Skeletal muscle cell (primary cell): ENCODE results near the gene ENOSF1.
"Not testable (repeated sequence)": the region's sequence is repeated elsewhere in the genome, so short reads cannot be mapped to it uniquely, and the experiment has no call there.

Experiments
- DNase-seq: peaks from one replicate; pipeline ENCODE4 v3.0.0-alpha.2; 2010; ENCODE audit warnings: low read depth
- H3K4me3 ChIP-seq: 2 replicates; pipeline ENCODE4 v1.5.1; 2011; ENCODE audit warnings: low read depth, mild to moderate bottlenecking, control low read depth, low read length, moderate library complexity

ENOSF1 gene

GRCh38 chr18:709771-710170 lies 2.7 kb downstream of the ENOSF1 start:
- no peak for DNase-seq
- no peak overlapping the region for H3K4me3 ChIP-seq

DNA sequence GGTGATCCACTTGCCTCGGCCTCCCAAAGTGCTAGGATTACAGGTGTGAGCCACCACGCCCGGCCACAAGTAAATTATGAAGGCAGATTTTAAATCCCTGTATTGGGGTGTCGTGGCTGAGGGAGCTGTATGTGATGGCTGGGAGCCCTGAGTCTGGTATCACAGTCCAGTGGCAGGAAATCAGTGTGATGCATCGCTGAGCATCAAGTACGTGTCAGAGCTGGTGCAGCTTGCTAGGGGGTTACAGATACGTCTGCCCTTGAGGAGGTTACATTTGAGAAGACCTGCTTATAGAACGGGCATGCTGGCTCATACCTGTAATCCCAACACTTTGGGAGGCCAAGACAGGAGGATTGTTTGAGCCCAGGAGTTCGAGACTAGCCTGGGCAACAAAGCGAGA lies 4.3 kb downstream of the ENOSF1 start:
- no peak for DNase-seq
- no peak overlapping the region for H3K4me3 ChIP-seq

- H3K4me3 ChIP-seq: no peak overlapping the region
- DNase-seq: no peak
Measured at GRCh38 chr18:706405-706804, 6.0 kb downstream of the ENOSF1 start.

- DNase-seq: peak; percentile 54
- no peak overlapping the region for H3K4me3 ChIP-seq
Measured at GRCh38 chr18:703213-703967, 9.0 kb downstream of the ENOSF1 start.

- no peak for DNase-seq
- no peak overlapping the region for H3K4me3 ChIP-seq
Measured at GRCh38 chr18:697800-698199, 14.6 kb downstream of the ENOSF1 start.

GRCh38 chr18:697012-697411 lies 15.4 kb downstream of the ENOSF1 start:
- DNase-seq: no peak
- H3K4me3 ChIP-seq: no peak overlapping the region

DNA sequence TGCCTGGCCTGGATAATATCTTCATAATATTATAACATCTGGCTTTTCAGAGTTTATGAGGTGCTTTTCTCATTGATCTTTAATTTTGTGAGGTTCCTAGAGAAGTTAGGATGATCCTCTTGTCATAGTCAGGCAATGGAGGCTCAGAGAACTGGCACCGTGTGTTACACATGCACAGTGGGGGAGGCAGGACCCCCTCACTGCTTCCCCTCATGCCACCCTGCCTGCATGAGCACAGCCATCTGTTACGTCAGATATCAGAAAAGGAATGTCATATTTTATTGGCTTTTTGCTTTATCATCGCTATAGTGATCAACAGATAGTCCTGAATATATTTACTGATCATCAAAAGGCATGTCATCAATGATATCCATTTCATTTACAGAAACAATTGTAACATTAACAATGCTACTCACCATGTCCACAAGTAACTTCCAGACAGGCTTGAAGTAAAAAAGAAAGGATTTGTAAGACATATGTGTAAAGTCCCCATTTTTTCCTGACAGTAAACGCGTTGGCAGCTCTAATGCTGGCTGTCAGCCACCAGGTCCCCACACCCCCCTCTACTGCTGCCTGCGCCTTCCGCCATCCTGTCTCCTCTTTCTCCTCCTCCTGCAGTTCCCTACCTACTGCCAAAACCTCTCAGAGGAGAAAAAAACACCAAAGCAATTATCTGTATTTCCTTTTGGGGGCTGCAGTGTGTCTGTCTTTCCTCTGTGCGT lies 18.8 kb downstream of the ENOSF1 start:
- no peak for DNase-seq
- no peak overlapping the region for H3K4me3 ChIP-seq

DNA sequence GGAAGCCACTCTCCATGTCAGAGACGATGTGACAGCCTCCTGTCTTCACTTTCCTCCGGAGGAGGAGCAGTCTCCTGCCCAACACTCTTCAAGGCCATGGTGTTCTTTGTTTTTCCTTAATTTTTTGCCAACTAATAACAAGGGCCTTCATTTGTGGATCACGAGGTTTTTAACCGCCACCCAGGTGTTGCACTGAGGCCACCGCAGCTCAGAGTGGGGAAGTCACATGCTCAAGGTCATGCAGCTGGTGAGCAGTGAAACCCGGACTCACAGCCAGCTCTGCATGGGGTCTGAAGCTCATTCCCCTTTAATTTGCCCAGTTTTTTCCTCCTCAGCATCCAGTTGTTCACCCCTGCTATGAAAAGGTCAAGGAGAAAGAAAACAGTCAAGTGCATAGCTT lies 19.6 kb downstream of the ENOSF1 start:
- no peak overlapping the region for H3K4me3 ChIP-seq

GRCh38 chr18:688323-688722 lies 24.1 kb downstream of the ENOSF1 start:
- DNase-seq: no peak
- no peak overlapping the region for H3K4me3 ChIP-seq

More for the DNA sequence above, 19.6 kb downstream of the ENOSF1 start:
- DNase-seq: no peak

DNA sequence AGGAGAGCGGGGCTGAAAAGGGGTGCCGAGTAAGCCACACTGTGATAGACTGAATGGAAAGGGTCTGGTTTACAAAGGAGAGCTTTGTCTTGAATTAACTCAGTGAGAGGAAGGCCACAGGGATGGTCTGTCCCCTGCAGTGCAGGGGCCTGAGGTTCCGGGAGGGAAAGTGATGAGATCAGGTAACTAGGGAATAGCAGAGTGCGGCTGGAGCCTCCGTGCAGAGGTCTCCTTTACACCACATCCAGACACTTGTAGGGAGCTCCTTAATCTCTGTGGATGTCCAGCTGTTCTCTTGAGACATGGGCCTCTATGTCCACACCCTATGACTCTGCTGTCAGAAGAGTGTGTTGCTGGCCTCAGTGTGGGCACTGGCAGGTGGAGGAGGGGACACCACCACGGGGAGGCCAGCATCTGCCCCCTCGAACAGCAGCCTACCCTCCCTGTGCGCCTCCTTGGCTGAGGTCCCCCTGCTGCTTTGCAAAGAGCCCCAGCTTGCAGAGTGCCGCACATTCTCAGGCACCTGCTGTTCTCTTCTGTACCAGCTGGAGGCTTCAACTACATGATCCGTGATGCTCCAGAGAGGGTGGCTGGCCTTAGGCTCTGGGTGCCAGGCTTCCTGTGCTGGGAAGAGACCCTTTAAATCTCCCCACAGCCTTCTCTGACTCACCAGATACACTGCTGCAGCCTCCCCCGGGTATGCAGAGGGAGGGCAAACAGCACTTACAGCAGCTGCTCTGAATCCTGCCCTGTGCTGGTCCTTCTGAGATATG lies 25.9 kb downstream of the ENOSF1 start:
- DNase-seq: peak; percentile 6
- H3K4me3 ChIP-seq: no peak overlapping the region

DNA sequence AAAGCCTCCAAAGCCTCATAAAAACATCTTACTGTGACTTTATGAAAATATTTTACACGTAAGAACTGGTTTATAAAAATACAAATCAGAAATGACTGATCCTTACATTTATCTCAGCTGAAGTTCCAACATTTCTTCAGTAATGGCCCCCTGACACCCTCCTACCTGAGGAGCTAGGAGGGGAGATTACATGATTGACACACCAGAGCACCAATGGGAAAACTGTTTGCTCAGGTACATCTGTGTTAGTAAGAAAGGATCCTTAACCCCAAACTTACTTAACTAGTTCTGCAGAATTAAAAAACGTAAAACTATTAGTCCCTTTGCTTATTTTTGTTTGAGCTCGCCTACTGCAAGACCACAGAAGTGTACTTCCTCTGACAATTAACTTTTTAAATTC lies 27.0 kb downstream of the ENOSF1 start:
- no peak overlapping the region for H3K4me3 ChIP-seq
- no peak for DNase-seq

DNA sequence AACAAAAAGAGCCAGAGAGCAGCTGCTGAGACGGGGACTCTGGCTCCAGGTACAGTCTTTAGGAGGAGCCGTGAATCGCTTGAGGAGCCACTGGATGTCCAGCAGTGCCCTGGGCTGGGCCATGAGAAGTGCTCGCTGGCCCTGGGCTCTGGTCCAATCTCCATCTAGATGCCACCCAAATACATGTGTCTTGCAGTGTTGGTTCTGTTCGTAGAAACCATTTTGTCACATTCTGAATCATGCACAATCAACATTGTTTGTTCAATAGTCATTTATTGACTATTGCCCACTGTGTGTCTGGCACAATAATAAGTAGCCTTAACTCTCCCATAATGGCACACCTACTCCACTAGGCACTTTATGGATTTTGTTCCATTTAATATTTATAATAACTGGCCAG lies 28.9 kb downstream of the ENOSF1 start:
- no peak overlapping the region for H3K4me3 ChIP-seq
- no peak for DNase-seq

GRCh38 chr18:682833-683232 lies 29.6 kb downstream of the ENOSF1 start:
- DNase-seq: no peak
- H3K4me3 ChIP-seq: no peak overlapping the region

- H3K4me3 ChIP-seq, DNase-seq: not testable (repeated sequence)
Measured at GRCh38 chr18:682416-682815, 30.0 kb downstream of the ENOSF1 start.

GRCh38 chr18:681985-682384 lies 30.4 kb downstream of the ENOSF1 start:
- DNase-seq: no peak
- H3K4me3 ChIP-seq: no peak overlapping the region

GRCh38 chr18:680392-680791 lies 32.0 kb downstream of the ENOSF1 start:
- DNase-seq: no peak
- no peak overlapping the region for H3K4me3 ChIP-seq

DNA sequence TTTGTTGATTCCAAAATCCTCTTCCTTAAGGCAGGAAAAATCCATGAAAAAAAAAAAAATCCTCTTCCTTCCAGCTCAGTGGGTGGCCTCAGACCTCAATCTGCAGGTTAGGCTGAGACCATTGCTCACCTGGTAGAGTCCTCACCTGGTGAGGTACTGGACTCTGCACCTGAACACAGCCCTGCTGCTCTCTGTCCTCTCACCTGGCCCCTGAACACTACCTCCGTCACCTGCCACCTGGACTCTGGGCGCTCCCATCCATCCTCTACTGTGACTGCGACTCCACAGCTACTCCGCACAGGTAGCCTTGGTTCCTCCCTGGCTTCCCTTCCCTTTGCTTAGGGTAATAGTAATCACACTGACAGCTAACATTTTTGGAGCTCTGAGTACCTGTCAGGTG lies 32.9 kb downstream of the ENOSF1 start:
- DNase-seq: no peak

DNA sequence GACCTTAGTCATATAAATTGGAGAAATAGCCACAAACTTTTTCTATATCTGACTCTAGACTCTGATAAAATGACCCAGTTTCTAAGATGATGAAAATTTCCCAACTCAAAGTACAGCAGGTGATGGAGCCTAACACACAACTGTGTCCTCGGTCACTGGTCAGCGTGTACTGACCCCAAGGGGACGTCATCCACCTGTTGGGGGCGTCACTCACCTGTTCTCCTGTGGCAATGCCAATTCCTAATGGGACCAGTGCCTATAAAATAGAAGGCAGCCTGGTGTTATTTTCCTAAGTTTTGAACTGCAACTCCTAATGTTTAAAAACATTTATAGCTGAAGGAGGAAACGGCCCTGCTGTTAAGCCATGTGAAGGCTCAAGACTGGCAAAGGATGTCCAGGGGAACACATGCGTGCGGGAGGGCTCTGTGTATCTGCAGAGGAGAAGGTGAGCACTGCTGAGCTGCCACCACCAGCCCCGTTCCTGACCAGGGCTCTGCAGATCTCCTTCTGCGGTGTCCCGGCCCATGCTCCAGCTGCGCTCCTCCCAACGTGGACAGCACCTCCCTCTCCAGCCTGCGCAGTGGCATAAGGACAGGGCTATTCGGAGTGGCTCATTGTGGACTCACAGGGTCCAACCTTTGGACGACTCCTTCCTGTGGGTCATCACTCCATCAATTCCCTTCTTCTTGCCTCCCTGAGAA lies 33.8 kb downstream of the ENOSF1 start:
- no peak overlapping the region for H3K4me3 ChIP-seq

More for the DNA sequence above, 32.9 kb downstream of the ENOSF1 start:
- no peak overlapping the region for H3K4me3 ChIP-seq

GRCh38 chr18:677951-678381 lies 34.5 kb downstream of the ENOSF1 start:
- no peak for DNase-seq

More for the DNA sequence above, 33.8 kb downstream of the ENOSF1 start:
- no peak for DNase-seq

DNA sequence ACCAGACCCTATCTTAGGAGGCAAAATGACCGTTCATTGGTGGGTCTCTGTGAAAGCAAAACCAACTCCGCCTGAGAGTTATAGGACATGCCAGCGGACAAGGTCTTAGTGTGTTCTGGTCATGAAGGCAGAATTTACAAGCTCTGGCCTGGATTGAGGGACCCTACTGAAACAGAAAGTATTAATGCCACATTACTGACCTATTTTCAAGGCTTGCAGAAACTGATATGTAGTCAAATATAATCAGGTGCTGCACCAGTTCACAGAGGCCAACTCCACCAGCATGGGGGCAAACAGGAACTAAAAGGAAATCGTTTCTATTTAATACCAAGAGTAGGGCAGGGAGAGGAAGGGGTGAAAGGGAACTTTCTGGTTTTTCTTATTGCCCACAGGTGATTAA lies 35.3 kb downstream of the ENOSF1 start:
- no peak overlapping the region for H3K4me3 ChIP-seq
- no peak for DNase-seq

More at GRCh38 chr18:677951-678381, 34.5 kb downstream of the ENOSF1 start:
- H3K4me3 ChIP-seq: no peak overlapping the region
